Left lobe of liver (tissue), 2 donors: ENCODE data around the gene OR10G8. TPM values are rescaled to one million over a fixed set of nuclear protein-coding genes. Genes with fewer than 3 reads are reported as not detected.
"Not testable (repeated sequence)": the region's sequence is repeated elsewhere in the genome, so short reads cannot be mapped to it uniquely, and the experiment has no call there.

ENCODE experiments used
- ATAC-seq: fragments of 200-7000 bp; cut with Tn5 transposase; one replicate; pipeline ENCODE4 v1.9.1; 2020; ENCODE audit warnings: mild to moderate bottlenecking, moderate library complexity
- DNase-seq: peaks from one replicate; pipeline ENCODE4 v3.0.0-alpha.2; 2020; ENCODE audit warnings: low spot score
- total RNA-seq: library from RNA; stranded (reverse); gene quantifications from one replicate; pipeline ENCODE4 v1.2.1, GENCODE V29; 2021
- donor health status: DM: no; HTN: no; CAD: no; lungs with moderate emphysema.
- donor health status: DM: no; HTN: yes; CAD: no.

The OR10G8 gene
- total RNA-seq, result not detected

- ATAC-seq (no peak), DNase-seq (no peak)
These were observed at the start of gene OR10G8 for GRCh38 chr11:124026498-124026897. Gene OR10G8 (plus strand): TSS chr11:124026798. CDS start chr11:124029623, 2,825 bp downstream.

- ATAC-seq, result no peak
- no peak for DNase-seq
These were observed 48.8 kb upstream of the OR10G8 start, which contains the start of gene OR10S1 for GRCh38 chr11:123977731-123978347. Gene OR10S1 (minus strand): TSS chr11:123977781. CDS start chr11:123977664, 117 bp downstream.

- DNase-seq (no peak), ATAC-seq (no peak)
These were observed 47.3 kb upstream of the OR10G8 start for GRCh38 chr11:123979311-123979710.

- DNase-seq (no peak), ATAC-seq (no peak)
These were observed 31.5 kb upstream of the OR10G8 start, which contains the start of gene OR10G6 for GRCh38 chr11:123995119-123995518. Gene OR10G6 (minus strand): TSS chr11:123995161. CDS start chr11:123995161, 0 bp downstream.

GRCh38 chr11:124012697-124013096 is 13.9 kb upstream of the OR10G8 start, which contains the start of gene OR10G4:
Gene OR10G4 (plus strand): TSS chr11:124012997. CDS start chr11:124015575, 2,578 bp downstream.
- no peak for ATAC-seq
- DNase-seq, result no peak

GRCh38 chr11:124015837-124016236 is 10.8 kb upstream of the OR10G8 start:
- ATAC-seq, DNase-seq: not testable (repeated sequence)

GRCh38 chr11:124036666-124037065 is 10.1 kb downstream of the OR10G8 start:
- no peak for ATAC-seq
- DNase-seq, result no peak

GRCh38 chr11:124039557-124039956 is 13.0 kb downstream of the OR10G8 start:
- no peak for DNase-seq
- ATAC-seq, result no peak

- DNase-seq, result no peak
- no peak for ATAC-seq
These were observed 14.7 kb downstream of the OR10G8 start, which contains the start of gene OR10G7 for GRCh38 chr11:124041254-124041653. Gene OR10G7 (minus strand): TSS chr11:124041325. CDS start chr11:124039001, 2,324 bp downstream.

- ATAC-seq (no peak), DNase-seq (no peak)
These were observed 16.8 kb downstream of the OR10G8 start for GRCh38 chr11:124043420-124043819.

- ATAC-seq, result no peak
- DNase-seq, result no peak
These were observed 24.1 kb downstream of the OR10G8 start for GRCh38 chr11:124050748-124051147.

- ATAC-seq, result no peak
- no peak for DNase-seq
These were observed 26.4 kb downstream of the OR10G8 start for GRCh38 chr11:124052966-124053365.

- DNase-seq, result no peak
- no peak for ATAC-seq
These were observed 42.1 kb downstream of the OR10G8 start for GRCh38 chr11:124068601-124069110.

- ATAC-seq (peak; percentile 77), DNase-seq (no peak)
These were observed 43.1 kb downstream of the OR10G8 start for GRCh38 chr11:124069429-124070401.

GRCh38 chr11:124070915-124071622 is 44.5 kb downstream of the OR10G8 start:
- peak; percentile 69 for DNase-seq

GRCh38 chr11:124071623-124071948 is 45.0 kb downstream of the OR10G8 start:
- ATAC-seq, result no peak

More at GRCh38 chr11:124070915-124071622, 44.5 kb downstream of the OR10G8 start:
- peak; percentile 91 for ATAC-seq

GRCh38 chr11:124072147-124072546 is 45.5 kb downstream of the OR10G8 start:
- ATAC-seq, result no peak

More at GRCh38 chr11:124071623-124071948, 45.0 kb downstream of the OR10G8 start:
- no peak for DNase-seq

GRCh38 chr11:124074554-124074953 is 48.0 kb downstream of the OR10G8 start:
- DNase-seq (no peak), ATAC-seq (no peak)

More at GRCh38 chr11:124072147-124072546, 45.5 kb downstream of the OR10G8 start:
- DNase-seq, result no peak

- DNase-seq (no peak), ATAC-seq (no peak)
These were observed 48.9 kb downstream of the OR10G8 start for GRCh38 chr11:124075492-124075840.

GRCh38 chr11:124075841-124076651 is 49.4 kb downstream of the OR10G8 start:
- no peak for DNase-seq

More at GRCh38 chr11:124075841-124076651, 49.4 kb downstream of the OR10G8 start:
- peak; percentile 37 for ATAC-seq
